Endometrium (tissue), 2 donors: ENCODE measurements around the gene GJA1.
"Not testable (repeated sequence)": the region's sequence is repeated elsewhere in the genome, so short reads cannot be mapped to it uniquely, and the experiment has no call there.

Source experiments
- FAIRE-seq: peaks from 2 replicates; lab custom pipeline; 2012; peaks lifted over from hg19 to GRCh38; lab: Jason Lieb, UNC
- donor health status: control.
- donor health status: control.

Gene GJA1

DNA sequence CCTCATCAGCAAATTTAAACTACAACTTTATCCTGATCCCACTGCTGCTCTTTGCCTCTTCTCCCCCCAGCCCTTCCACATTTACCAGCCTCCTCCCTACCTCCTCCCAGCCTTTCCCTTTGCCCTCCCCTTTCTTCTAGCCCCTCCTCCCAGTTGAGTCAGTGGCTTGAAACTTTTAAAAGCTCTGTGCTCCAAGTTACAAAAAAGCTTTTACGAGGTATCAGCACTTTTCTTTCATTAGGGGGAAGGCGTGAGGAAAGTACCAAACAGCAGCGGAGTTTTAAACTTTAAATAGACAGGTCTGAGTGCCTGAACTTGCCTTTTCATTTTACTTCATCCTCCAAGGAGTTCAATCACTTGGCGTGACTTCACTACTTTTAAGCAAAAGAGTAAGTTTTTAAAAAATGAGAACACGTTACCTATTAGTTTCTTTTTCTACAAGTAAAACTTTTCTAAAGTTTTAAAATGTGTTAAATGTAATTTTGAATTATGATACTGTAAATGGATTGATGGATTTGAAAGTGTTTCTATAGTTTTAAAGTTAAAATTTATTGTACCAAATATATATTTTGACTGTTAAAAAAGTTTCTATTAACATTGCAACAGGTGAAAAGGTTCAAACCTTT is at the start of gene GJA1:
Gene GJA1, plus strand, starts transcription at position 203 of the 626 bp plus-strand sequence. CDS start 11,202 bp downstream, outside the sequence.
- FAIRE-seq = peak; percentile 98

DNA sequence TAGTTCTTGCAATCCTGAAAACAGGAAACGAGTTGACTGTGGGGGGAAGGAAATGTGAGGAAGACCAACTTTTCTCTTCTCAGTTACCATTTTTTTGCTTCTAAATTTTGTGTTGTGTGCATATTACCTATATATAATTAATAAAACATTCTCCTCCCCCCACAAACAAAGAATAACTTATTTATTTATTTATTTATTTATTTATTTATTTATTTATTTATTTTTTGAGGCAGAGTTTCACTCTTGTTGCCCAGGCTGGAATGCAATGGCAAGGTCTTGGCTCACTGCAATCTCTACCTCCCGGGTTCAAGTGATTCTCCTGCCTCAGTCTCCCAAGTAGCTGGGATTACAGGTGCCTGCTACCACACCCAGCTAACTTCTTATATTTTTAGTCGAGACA is 48.9 kb upstream of the GJA1 start:
- not testable (repeated sequence) for FAIRE-seq

DNA sequence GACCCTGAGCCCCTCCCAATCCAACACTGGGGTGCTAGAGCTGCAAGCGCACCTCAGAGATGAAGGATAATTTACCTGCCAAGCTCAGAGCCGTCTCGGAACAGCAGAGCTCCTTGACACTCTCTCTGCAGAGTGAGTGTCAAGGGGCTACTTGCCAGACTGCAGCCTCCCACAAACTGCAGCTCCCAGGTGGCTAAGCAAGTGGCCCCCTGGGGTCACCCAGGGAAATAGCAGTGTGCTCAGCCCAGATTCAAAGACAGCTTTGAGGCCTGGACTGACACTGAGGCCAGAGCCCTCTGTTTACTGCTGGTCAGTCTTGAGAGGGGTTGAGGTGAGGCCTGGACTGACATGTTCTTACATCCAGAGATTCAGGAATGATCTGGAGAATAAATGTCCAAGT is 46.0 kb upstream of the GJA1 start:
- no peak for FAIRE-seq

DNA sequence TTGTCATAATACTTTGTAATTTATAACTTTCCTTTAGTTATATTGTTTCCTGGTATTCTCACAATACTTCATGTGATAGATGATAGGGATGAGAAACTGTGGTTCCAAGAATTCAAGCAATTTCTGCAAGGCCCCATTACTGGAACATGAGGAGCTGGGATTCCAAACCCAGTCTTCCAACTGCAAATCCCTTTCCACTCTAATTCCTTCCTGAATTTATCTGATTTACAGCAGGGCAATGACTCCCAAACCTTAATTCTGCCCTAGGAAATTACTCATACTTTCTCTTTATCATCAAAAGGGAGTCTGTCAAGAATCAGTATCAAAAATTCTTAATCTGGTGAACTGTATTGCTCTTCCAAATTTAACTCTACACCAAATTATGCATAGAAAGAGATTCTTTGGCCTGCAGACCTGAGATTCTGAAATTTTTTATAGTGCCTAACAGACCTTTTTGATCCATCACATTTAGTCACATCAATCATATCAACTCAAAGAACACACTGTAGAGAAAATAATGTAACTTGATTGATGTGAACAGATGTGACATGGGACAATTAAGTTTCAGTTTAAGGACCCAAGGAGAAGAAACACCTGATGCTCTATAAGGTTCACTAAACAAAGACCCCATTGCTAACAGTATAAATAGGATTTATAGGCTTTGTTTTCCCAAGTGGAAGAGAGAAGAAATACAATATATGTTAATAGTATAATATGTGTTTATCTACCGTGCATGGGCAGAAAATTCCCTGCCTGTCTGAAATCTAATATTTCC is 41.5 kb upstream of the GJA1 start:
- FAIRE-seq = no peak

DNA sequence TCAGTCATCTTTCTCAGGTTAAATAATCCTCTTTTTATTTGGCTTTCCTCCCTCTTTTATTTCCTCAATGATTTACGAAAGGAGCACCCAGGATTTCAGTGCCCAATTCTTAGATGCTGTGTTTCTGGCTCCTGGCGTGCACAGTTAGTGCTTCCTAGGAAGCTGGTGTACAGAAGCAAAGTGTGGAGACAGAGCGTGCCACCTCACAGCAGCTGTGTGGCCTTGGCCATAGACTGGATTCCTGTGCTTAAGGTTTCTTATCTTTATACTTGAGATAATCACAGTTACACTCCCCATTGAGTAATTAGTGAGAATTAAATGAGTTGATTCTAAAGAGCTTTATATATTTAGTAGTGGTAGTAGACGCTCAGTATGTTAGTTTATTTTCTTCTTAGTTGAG is 39.7 kb upstream of the GJA1 start:
- no peak for FAIRE-seq

DNA sequence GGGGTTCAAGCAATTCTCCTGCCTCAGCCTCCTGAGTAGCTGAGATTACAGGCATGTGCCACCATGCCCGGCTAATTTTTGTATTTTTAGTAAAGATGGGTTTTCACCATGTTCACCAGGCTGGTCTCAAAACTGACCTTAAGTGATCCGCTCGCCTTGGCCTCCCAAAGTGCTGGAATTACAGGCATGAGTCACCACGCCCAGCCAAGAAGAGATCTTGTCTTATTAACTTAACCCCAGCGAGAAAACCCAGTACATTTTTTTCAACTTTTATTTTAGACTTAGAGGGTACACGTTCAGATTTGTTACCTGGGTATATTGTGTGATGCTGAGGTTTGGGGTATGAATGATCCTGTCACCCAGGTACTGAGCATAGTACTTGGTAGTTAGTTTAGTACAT is 38.3 kb upstream of the GJA1 start:
- FAIRE-seq = not testable (repeated sequence)

DNA sequence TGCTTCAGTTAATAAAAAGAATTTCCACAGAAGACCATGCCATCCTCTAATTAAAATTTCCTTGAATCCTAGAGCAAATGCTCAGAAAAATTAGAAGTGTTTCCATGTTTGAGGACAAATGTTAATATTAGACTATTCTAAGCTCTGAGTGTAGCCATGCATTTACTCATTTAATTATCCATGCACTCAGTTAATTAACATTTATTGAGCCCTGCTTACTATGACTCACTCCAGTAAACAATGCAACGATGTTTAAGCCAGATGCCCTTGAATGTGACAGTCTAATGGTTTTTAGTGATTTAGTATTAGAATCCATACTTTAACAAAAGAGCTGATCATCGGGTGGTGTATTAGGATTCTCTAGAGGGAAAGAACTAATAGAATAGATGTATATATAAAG is 37.3 kb upstream of the GJA1 start:
- FAIRE-seq = no peak

DNA sequence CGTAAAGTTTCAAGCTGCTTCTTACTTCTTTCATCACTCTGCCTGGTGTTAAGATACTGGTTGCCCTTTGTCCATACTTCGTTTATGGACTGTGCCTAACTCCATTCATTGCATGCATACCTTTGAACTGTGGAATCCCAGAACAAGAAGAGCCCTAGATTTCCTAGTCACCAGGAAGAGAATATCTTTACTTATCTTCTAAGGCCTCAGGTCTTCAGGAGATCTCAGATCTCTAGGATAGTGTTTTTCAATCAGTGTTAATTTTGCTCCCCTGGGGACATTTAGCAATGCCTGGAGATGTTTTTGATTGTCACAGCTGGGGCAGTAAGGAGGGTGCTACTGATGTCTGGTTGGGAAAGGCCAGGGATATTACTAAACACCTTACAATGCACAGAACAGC is 35.5 kb upstream of the GJA1 start:
- FAIRE-seq = no peak

DNA sequence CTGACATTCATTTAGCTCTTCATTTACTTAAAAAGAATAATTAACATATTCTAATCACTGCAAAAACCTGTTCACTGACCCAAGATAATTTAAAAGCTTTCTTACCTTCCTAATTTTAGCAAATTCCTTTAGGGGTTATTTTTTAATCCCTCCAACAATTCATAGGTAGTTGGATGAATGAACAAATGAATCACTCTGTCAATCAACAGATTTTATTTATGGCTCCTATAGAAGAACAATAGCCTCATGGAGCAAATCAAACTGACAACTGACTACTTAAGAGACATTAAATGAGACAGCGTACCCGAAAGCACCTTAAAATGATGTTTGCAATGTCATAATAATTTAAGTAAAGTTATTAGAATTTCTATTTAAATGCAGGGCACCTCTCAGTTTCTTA is 31.5 kb upstream of the GJA1 start:
- no peak for FAIRE-seq

DNA sequence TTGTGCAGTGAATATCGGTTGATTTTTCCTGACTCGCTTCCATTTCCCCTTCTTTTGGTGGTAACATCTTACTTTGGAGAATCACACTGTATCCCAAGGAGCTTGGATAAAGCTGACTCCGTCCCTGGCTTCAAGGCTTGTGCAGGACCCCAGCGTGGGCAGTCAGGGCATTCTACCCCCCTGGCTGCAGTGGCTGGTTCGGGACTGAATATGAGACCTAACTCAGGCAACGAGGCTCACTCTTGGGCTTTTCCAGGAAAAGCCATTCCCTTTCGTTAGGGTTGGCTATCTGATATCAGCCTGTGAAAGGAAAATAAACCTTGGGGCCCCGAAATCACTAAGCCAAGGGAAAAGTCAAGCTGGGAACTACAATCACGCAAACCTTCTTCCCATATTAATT is 30.1 kb upstream of the GJA1 start:
- FAIRE-seq = no peak

DNA sequence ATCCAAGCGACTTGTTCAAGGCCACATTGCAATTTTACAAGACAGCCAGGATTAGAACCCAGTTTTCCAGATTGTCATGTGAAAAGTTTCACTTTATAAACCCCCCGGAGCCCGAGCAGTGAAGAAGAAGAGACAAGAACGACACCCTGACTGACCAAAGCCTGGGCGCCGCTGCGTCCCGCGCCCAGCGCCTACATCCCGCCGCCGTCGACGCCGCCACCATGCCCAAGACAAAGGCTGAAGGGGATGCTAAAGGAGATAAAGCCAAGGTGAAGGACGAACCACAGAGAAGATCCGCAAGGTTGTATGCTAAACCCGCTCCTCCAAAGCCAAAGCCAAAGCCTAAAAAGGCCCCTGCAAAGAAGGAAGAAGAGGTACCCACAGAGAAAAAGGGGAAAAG is 27.1 kb upstream of the GJA1 start:
- FAIRE-seq = no peak

DNA sequence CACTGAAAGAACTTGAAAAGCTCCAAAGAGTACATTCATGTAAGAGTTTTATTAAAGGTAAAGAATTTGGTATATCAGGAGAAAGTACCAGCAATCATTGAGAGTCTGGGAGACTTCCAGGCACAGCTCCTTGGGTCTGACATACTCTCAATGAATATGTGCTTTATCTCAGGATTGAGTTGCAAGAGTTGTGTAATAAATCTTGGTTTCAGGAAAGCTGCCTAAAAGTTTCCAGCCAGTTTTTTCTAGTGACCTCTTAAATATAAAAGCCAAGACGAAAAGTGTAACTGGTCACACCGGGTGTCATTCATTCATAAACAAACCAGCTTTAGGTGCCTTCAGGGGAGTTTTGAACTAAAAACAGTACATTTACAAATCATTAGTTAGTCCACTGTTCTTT is 21.6 kb upstream of the GJA1 start:
- no peak for FAIRE-seq

DNA sequence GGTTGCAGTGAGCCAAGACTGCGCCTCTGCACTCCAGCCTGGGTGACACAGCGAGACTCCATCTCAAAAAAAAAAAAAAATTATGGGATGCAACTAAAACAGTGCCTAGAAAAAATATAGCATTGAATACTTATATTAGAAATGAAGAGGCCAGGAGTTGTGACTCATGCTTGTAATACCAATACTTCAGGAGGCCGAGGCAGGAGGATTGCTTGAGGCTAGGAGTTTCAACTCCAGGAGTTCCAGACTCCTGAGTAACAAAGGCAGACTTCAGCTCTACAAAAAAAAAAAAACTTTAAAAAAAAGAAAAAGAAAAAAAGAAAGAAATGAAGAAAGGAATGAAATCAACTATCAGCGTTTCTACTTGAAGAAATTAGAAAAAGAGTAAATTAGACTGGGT is 17.1 kb upstream of the GJA1 start:
- no peak for FAIRE-seq

DNA sequence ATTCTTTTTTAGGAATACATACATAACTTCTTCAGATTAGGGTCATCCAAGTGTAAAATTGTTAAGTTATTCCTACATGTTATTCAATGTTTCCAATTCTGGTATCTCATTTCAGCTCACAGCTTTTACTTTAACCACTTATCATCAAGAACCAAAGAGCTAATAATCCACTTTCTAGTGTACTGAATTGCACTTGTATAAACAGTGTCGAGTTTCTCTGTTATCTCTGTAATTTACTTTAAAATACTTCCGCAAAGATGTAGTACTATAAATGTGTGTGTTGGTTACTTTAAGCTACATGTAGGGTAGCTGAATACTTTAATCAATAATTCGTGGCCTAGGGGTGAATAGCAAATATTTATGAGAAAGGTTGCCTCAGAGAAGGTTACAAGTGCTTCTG is 8.8 kb upstream of the GJA1 start:
- FAIRE-seq = no peak

DNA sequence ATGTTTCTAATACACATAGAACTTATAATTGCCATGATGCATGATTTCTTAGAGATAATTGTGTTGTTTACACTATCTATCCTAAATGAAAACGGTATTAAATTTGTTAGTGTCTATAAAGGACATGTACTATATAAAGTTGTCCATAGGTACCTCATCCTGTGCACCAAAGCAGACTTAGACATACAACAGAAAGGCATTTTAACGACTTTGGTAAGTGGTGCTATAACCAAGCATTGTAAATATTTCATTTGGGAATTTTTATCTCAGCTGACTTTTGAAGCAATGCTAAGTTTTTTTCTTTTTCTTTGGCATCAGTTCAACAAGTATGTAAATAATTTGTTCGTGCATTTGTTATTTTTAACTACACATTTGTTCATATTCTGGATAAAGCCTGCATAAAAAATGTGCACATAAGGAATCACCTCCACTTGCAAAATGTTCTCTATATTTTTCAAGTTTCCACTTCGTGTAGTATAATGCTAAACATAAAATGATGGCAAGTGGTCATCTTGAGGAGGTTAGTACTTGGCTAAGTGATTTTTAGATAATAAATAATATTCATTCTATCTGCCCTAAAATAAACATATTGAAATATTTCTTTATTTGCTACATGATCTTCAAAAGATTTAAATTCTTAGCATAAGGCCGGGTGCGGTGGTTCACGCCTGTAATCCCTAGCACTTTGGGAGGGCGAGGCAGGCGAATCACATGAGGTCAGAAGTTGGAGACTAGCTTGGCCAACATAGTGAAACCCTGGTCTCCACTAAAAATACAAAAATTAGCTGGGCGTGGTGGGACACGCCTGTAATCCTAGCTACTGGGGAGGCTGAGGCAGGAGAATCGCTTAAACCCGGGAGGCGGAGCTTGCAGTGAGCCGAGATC is 6.3 kb upstream of the GJA1 start:
- no peak for FAIRE-seq

DNA sequence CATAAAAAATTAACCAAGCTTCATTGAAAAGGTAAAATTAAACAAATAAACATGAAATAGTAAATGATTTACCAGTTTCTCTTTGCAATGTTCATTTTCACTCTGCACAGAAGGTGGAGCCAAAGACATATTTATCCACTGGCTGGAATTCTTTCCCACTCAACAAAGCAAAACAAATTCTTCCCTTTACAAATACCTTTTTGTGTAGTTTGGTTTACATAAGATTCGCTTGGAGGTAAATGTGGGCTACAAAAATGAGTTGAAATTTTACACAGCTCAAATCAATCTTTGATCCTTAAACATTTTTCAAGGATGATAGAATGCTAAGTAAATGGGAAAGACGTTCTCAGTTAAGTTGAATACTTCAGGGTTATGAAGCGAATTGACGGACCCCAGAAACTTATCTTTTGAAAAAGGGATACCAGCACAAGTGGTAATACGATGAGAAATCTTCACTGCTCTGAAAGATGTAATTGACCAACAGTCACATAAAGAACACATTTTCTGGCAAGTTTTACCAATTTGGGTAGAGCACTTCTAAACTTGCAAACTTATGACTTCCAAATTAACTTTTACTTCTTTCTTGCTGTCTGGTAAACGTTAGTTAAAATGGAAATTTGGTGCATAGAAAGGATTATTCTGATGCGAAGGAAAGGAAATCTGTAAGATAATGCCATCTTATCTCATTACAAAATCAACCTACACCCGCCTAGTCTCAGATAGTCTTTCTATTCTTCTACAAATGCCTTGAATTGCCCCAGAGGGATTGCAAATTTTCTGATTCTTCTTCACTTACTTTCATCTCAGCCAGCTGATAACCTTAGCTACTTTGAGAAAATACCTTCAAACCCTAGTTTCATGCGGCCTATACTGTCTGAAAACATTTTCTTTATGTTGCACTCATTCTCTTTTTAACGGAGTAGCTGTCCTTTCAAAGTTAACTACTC is 4.7 kb upstream of the GJA1 start:
- FAIRE-seq = peak; percentile 97

DNA sequence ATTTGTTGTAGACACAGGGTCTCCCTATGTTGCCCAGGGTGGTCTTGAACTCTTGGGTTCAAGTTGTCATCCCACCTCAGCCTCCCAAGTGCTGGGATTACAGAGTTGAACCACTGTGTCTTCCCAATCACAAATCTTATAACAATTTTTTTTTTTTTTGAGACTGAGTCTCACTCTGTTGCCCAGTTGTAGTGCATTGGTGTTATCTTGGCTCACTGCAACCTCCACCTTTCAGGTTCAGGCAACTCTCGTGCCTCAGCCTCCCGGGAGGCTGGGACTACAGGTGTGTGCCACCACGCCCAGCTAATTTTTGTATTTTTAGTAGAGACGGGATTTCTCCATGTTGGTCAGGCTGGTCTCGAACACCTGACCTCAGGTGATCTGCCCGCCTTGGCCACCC is 3.7 kb upstream of the GJA1 start:
- not testable (repeated sequence) for FAIRE-seq

DNA sequence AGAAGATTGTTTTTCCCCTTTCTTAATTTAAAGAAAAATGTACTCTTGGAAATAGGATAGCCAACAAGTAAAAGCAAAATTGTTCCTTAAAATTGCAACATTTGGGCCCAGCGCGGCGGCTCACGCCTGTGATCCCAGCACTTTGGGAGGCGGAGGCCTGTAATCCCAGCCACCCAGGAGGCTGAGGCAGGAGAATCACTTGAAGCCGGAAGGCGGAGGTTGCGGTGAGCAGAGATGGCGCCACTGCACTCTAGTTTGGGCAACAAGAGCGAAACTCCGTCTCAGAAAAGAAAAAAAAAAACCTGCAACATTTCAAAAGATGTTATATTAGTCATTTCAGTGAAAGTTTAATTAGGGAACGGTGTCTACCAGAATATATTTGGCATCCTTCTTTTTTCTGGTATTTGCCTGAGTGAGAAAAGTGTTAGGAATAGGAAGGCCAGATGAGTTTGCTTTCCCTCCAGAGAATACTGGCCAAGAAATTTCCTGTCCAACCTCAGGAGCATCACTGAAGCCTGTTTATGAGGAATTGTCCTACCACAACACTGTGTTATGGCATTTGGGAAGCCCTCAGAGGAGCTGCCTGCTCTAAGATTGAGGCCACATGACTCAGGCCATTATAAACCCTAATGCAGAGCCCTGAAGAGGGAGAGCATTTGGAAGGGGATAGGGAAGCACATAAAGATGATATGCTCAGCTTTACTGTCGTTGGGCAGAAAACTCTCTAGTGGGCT is 1.2 kb upstream of the GJA1 start:
- no peak for FAIRE-seq

DNA sequence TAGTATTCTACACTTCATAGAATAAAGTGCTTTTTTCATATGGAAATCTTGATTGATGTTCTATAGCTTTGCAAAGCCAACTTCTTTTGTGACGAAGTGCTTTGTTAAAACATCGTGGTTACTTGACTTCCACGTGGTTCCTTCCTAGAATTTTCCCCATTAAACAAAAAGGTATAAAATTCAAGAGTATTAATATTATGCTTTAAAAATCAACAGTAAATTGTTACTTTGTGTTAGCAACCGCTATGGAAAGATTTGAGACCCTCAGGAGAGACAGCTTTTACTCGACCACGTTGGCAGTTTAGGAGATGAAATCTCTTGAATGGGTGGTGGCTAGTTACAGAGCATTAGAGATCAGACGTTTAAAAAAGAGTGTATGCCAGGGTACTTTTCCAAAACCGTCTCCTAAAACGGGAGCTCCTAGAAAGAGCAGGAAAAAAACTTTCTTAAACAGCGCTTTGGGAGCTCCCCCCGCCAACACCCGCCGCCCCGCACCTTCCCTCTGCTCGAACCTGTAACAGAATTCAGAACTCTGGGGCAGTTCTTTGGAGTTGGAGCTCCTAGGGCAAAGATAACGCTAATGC is 920 bp downstream of the GJA1 start:
- FAIRE-seq = no peak

DNA sequence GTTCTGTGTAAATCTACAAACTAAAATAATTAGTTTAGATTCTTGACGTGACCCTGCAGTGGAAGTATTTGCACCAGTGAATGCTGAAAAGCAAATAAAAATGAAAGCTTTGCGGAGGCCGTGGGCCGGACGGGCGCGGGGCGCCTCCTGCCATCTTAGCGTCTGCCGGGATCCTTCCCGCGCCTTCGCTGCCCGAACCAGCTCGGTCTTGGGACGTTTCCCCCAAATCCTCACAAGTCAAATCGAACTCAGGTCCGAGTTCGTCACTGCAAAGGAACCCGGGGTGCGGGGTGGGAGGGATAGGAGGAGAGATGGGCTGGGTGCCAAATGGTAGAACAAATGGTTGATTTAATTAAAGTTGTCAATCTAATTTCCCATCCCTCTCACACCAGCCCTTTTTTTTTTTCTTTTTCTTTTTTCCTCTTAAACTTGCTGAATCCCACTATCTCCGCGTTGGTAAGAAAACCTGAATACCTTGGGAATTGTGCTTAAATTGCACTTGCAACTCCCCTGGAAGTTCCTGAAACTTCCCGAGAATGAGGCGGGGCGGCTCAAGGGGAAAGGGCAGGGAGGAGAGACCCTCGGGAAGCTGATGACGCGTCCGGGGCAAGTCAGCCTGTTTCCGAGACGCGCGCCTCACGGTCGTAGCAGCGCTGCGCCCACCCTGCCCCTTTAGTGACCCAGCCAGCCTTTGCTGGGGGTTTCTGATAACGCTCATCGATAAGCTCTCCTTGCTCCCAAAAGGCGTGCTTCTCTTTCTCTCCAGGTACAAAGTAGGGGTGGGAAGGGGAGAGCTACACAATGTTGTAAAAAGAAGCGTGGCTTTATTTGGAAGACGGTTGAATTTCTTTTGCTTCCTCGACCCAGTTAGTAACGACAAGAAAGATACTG is 1.8 kb downstream of the GJA1 start:
- FAIRE-seq = no peak
